Neuronal stem cell (in vitro differentiated cells): Measurements from ENCODE around the gene HIBADH.

Experiments used
- DNase-seq: peaks from one replicate; pipeline ENCODE4 v3.0.0-alpha.2; 2013; ENCODE audit warnings: low spot score
- H2AFZ ChIP-seq: one replicate; pipeline ENCODE4 v1.6.1; 2013; ENCODE audit warnings: mild to moderate bottlenecking, low read length, inconsistent platforms
- H2AK5ac ChIP-seq: 2 replicates; pipeline ENCODE4 v1.6.1; 2013; ENCODE audit warnings: low read depth, mild to moderate bottlenecking, inconsistent platforms, low read length, moderate library complexity, mixed read lengths
- H2BK120ac ChIP-seq: 2 replicates; pipeline ENCODE4 v1.6.1; 2013; ENCODE audit warnings: low read depth, mild to moderate bottlenecking, inconsistent platforms, low read length, moderate library complexity, mixed read lengths
- H2BK12ac ChIP-seq: one replicate; pipeline ENCODE4 v1.6.1; 2013; ENCODE audit warnings: low read length, inconsistent platforms
- H2BK15ac ChIP-seq: 2 replicates; pipeline ENCODE4 v1.6.1; 2013; ENCODE audit warnings: mild to moderate bottlenecking, low read length, inconsistent platforms, mixed read lengths
- H2BK5ac ChIP-seq: one replicate; pipeline ENCODE4 v1.6.1; 2013; ENCODE audit warnings: inconsistent platforms, mild to moderate bottlenecking, low read length, moderate library complexity
- H3K14ac ChIP-seq: one replicate; pipeline ENCODE4 v1.6.1; 2013; ENCODE audit warnings: low read length, inconsistent platforms
- H3K18ac ChIP-seq: 2 replicates; pipeline ENCODE4 v1.6.1; 2013; ENCODE audit warnings: low read length, inconsistent platforms
- H3K23ac ChIP-seq: 2 replicates; pipeline ENCODE4 v1.6.1; 2013; ENCODE audit warnings: low read depth, mild to moderate bottlenecking, mixed read lengths, low read length, inconsistent platforms; ENCODE audit not compliant: poor library complexity
- H3K27ac ChIP-seq: replicated peaks from 3 replicates; pipeline ENCODE4 v1.5.1; 2013; ENCODE audit warnings: low read length, inconsistent platforms
- H3K27me3 ChIP-seq, 3 experiments: 2 replicates each; pipeline ENCODE4 v1.6.1; 2013; ENCODE audit warnings: low read length in 3 of 3, mild to moderate bottlenecking in 2 of 3, inconsistent platforms in 1 of 3, low read depth in 1 of 3, mixed read lengths in 1 of 3, moderate library complexity in 1 of 3; ENCODE audit not compliant: control insufficient read depth in 3 of 3, insufficient read depth in 3 of 3
- H3K36me3 ChIP-seq, 2 donors: replicated peaks in 1 of 2; 2 replicates each; pipeline ENCODE4 v1.6.1; 2013; ENCODE audit warnings: low read length in 2 of 2; ENCODE audit not compliant: control insufficient read depth in 2 of 2, insufficient read depth in 2 of 2
- H3K4ac ChIP-seq: 2 replicates; pipeline ENCODE4 v1.6.1; 2013; ENCODE audit warnings: inconsistent platforms, mild to moderate bottlenecking, low read length, moderate library complexity
- H3K4me1 ChIP-seq, 2 donors: 1 replicate in 1 of 2; 2 replicates in 1 of 2; pipeline ENCODE4 v1.6.1; 2013; ENCODE audit warnings: low read length in 2 of 2, low read depth in 1 of 2; ENCODE audit not compliant: control insufficient read depth in 2 of 2, insufficient read depth in 1 of 2
- H3K4me2 ChIP-seq: one replicate; pipeline ENCODE4 v1.6.1; 2013; ENCODE audit warnings: mild to moderate bottlenecking, low read length, inconsistent platforms; ENCODE audit not compliant: insufficient read depth, poor library complexity, severe bottlenecking
- H3K4me3 ChIP-seq, 2 donors: 2 replicates each; pipeline ENCODE4 v1.5.1; 2013; ENCODE audit warnings: low read length in 2 of 2, mild to moderate bottlenecking in 2 of 2, inconsistent platforms in 1 of 2, moderate library complexity in 1 of 2
- H3K79me1 ChIP-seq: one replicate; pipeline ENCODE4 v1.6.1; 2013; ENCODE audit warnings: low read depth, mild to moderate bottlenecking, inconsistent platforms, low read length, moderate library complexity
- H3K9ac ChIP-seq: one replicate; pipeline ENCODE4 v1.6.1; 2013; ENCODE audit warnings: mild to moderate bottlenecking, low read depth, low read length, inconsistent platforms; ENCODE audit not compliant: poor library complexity
- H3K9me3 ChIP-seq, 2 donors: replicated peaks in 1 of 2; 2 replicates each; pipeline versions ENCODE3 to v1.6.1; 2013; ENCODE audit warnings: low read length in 2 of 2, mild to moderate bottlenecking in 2 of 2, inconsistent platforms in 1 of 2, low read depth in 1 of 2, mixed read lengths in 1 of 2, moderate library complexity in 1 of 2; ENCODE audit not compliant: control insufficient read depth in 2 of 2, insufficient read depth in 1 of 2
- H4K8ac ChIP-seq: one replicate; pipeline ENCODE4 v1.6.1; 2013; ENCODE audit warnings: low read depth, mild to moderate bottlenecking, inconsistent platforms, low read length, moderate library complexity
- H4K91ac ChIP-seq: one replicate; pipeline ENCODE4 v1.6.1; 2013; ENCODE audit warnings: low read length, low read depth, mild to moderate bottlenecking, inconsistent platforms; ENCODE audit not compliant: poor library complexity
- WGBS, 2 donors: extraction: QIAGEN DNeasy Blood & Tissue Kit; methylation state at CpG; one replicate each; pipeline ENCODE4 v1.1.7; 2013; ENCODE audit warnings: missing lambda C conversion rate in 2 of 2, mixed read lengths in 1 of 2; ENCODE audit not compliant: insufficient read length in 2 of 2, insufficient replicate concordance in 1 of 2; ENCODE audit errors: extremely low coverage in 2 of 2; 5-methylcytosine and 5-hydroxymethylcytosine counted together

The HIBADH gene

DNA sequence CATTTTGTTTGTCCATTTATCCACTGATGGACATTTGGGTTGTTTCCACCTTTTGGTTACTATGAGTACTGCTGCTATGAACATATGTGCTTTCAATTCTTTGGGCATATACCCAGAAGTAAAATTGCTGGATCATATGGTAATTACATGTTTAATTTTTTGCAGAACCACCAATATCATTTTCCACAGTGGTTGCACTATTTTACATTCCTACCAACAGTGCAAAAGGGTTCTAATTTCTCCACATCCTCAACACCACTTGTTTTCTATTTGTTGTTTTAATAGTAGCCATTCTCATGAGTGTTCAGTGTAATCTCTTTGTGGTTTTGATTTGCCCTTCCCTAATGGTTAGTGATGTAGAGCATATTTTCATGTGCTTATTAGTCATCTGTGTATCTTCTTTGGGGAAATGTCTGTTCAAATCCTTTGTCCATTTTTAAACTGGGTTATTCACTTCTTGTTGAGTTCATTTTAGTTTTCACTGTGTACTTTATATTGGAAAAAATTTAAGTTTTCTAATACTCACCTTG is 101.9 kb downstream of the HIBADH start:
- Histone ChIP-seq H2AK5ac (no peak overlapping the region), H3K4ac (no peak overlapping the region), H3K14ac (no peak overlapping the region), H2BK15ac (no peak overlapping the region), H3K36me3 (peaks cover 0 to 2% of the 10 kb centered on the region in 2 donors), H3K4me3 (no peak overlapping the region), H4K91ac (no peak overlapping the region), H4K8ac (no peak overlapping the region), H2AFZ (no peak overlapping the region), H3K18ac (no peak overlapping the region), H2BK120ac (no peak overlapping the region), H3K4me2 (no peak overlapping the region), H3K4me1 (no peaks in the 10 kb centered on the region), H3K79me1 (peaks cover 3% of the 10 kb centered on the region), H3K27me3 (no peaks in the 10 kb centered on the region), H3K9ac (no peak overlapping the region), H3K9me3 (peaks cover 6 to 17% of the 10 kb centered on the region in 2 donors), H2BK12ac (no peak overlapping the region), H3K23ac (no peak overlapping the region), H2BK5ac (no peak overlapping the region), H3K27ac (no peak overlapping the region)
- no peak for DNase-seq

DNA sequence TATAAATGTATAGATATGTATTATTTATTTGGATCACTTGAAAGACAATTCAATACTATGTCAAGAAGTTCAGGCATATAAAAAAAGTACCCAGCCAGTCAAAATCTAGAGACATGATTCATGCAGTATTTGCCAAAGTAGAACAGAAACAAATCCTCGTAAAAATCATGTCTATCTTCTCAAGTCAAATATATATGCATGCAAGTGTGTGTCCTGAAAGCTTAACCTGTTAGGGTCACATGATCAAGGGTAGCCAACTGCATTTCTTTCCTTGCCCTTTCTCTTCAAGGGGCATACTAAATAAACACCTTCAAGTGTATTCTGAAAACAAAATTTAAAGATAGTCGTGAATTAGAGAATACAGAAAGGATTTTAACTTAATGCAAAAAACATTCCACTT is 107.0 kb downstream of the HIBADH start:
- no peak overlapping the region for H3K4ac ChIP-seq
- no peak overlapping the region for H2BK15ac ChIP-seq
- peaks cover 3% of the 10 kb centered on the region for H3K79me1 ChIP-seq
- no peaks in the 10 kb centered on the region for H3K36me3 ChIP-seq
- H3K9ac ChIP-seq = no peak overlapping the region
- WGBS, 2 donors = no CpG with 5 or more reads among the region's 2 CpGs
- H2BK120ac ChIP-seq = no peak overlapping the region
- no peak overlapping the region for H3K14ac ChIP-seq
- no peak overlapping the region for H3K4me2 ChIP-seq
- no peak for DNase-seq
- no peak overlapping the region for H3K23ac ChIP-seq
- no peak overlapping the region for H3K4me3 ChIP-seq
- peaks cover 0 to 1% of the 10 kb centered on the region in 2 donors for H3K4me1 ChIP-seq
- no peaks in the 10 kb centered on the region for H3K27me3 ChIP-seq
- peaks cover 0 to 3% of the 10 kb centered on the region in 2 donors for H3K9me3 ChIP-seq
- no peak overlapping the region for H2AFZ ChIP-seq
- no peak overlapping the region for H2BK12ac ChIP-seq
- H4K91ac ChIP-seq = no peak overlapping the region
- no peak overlapping the region for H3K27ac ChIP-seq
- H4K8ac ChIP-seq = no peak overlapping the region
- H3K18ac ChIP-seq = no peak overlapping the region
- no peak overlapping the region for H2BK5ac ChIP-seq
- H2AK5ac ChIP-seq = no peak overlapping the region

DNA sequence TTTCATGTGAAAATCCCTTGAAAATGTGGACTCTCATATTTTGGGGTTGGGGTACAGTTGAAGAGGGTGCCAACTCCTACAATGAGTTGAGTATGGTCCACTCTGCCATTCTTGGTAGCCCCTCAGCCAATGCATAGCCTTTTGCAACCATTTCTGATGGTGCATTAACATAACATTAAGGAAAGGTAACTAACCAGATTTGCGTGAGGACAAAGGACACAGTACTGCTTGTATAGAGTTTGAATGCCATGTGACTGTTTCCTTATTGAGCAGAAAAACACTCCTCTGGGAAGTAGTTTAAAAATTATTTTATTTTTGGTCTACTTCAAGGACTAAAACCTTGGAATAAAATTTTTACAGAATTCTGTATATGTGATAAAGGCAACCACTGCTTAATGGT is 107.9 kb downstream of the HIBADH start:
- H3K14ac ChIP-seq = no peak overlapping the region
- H2BK15ac ChIP-seq = no peak overlapping the region
- H2BK120ac ChIP-seq = no peak overlapping the region
- H2BK12ac ChIP-seq = no peak overlapping the region
- H3K4ac ChIP-seq = no peak overlapping the region
- H3K27me3 ChIP-seq = no peaks in the 10 kb centered on the region
- no peak overlapping the region for H3K4me2 ChIP-seq
- no peak overlapping the region for H3K4me3 ChIP-seq
- H3K18ac ChIP-seq = no peak overlapping the region
- H3K4me1 ChIP-seq = peaks cover 0 to 1% of the 10 kb centered on the region in 2 donors
- H3K79me1 ChIP-seq = peaks cover 3% of the 10 kb centered on the region
- H3K27ac ChIP-seq = no peak overlapping the region
- no peak overlapping the region for H2AK5ac ChIP-seq
- WGBS, 2 donors = no CpG with 5 or more reads among the region's 1 CpG
- H2AFZ ChIP-seq = no peak overlapping the region
- no peak overlapping the region for H3K23ac ChIP-seq
- no peak overlapping the region for H2BK5ac ChIP-seq
- H4K91ac ChIP-seq = no peak overlapping the region
- H3K36me3 ChIP-seq = no peaks in the 10 kb centered on the region
- no peak overlapping the region for H4K8ac ChIP-seq
- peaks cover 0 to 3% of the 10 kb centered on the region in 2 donors for H3K9me3 ChIP-seq
- DNase-seq = no peak
- no peak overlapping the region for H3K9ac ChIP-seq

DNA sequence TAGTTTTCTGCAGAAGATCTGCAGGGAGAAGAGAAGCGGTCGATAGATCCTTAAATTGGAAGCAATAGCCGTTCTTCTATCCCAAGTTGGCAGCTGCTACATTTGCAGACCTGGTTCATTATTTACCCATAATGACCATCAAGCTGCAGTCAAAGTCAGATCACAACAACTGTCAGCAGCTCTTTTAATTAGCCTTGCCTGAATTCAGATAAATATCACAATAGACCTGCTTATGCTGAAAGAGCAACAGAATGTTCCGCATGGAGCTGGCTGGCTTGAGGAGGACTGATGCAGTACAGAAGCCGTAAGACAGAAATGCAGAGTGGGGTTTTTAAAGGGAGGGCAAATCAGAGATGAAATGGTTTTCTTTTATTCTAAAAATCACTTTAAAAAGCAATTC is 109.4 kb downstream of the HIBADH start:
- no peaks in the 10 kb centered on the region for H3K27me3 ChIP-seq
- no peak overlapping the region for H2AFZ ChIP-seq
- no peak overlapping the region for H3K18ac ChIP-seq
- no peak overlapping the region for H2BK120ac ChIP-seq
- no peak overlapping the region for H3K4me3 ChIP-seq
- H3K14ac ChIP-seq = no peak overlapping the region
- H3K9me3 ChIP-seq = no peaks in the 10 kb centered on the region
- H2BK12ac ChIP-seq = no peak overlapping the region
- no peak overlapping the region for H3K27ac ChIP-seq
- H2BK15ac ChIP-seq = no peak overlapping the region
- H3K4ac ChIP-seq = no peak overlapping the region
- no peak overlapping the region for H3K9ac ChIP-seq
- H2AK5ac ChIP-seq = no peak overlapping the region
- DNase-seq = no peak
- H4K91ac ChIP-seq = no peak overlapping the region
- no peaks in the 10 kb centered on the region for H3K36me3 ChIP-seq
- peaks cover 0 to 1% of the 10 kb centered on the region in 2 donors for H3K4me1 ChIP-seq
- no peak overlapping the region for H2BK5ac ChIP-seq
- peaks cover under 1% of the 10 kb centered on the region for H3K79me1 ChIP-seq
- H4K8ac ChIP-seq = no peak overlapping the region
- H3K4me2 ChIP-seq = no peak overlapping the region
- H3K23ac ChIP-seq = no peak overlapping the region
- WGBS, 2 donors = no CpG with 5 or more reads among the region's 5 CpGs
